ENCODE measurements around the gene HOXA5. TPM values are rescaled to one million over a fixed set of nuclear protein-coding genes. Genes with fewer than 3 reads are reported as not detected.

Gene HOXA5
- total RNA-seq, result 10.8 and 16.7 TPM in 2 replicates

DNA sequence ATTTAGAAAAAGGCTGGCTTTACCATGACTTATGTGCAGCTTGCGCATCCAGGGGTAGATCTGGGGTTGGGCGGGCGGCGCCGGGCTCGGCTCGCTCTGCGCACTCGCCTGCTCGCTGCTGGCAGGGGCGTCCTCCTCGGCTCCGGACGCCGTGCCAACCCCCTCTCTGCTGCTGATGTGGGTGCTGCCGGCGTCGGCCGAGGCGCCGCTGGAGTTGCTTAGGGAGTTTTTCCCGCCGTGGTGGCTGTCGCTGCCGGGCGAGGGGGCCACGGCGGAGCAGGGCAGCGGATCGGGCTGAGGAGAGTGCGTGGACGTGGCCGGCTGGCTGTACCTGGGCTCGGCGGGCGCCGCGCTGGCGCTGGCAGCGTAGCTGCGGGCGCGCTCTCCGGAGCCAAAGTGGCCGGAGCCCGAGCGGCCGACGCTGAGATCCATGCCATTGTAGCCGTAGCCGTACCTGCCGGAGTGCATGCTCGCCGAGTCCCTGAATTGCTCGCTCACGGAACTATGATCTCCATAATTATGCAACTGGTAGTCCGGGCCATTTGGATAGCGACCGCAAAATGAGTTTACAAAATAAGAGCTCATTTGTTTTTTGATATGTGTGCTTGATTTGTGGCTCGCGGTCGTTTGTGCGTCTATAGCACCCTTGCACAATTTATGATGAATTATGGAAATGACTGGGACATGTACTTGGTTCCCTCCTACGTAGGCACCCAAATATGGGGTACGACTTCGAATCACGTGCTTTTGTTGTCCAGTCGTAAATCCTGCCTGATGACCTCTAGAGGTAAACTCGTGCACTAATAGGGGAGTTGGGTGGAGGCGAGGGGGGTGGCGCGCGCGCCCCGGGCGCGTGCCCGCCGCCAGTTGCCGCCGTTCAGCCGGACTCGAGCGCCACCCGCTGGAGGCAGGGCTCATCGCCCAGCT lies at the start of gene HOXA5:
HOXA5 (minus strand) TSS at position 659 of the 927 bp plus-strand sequence; CDS start at position 585, 74 bp downstream.

DNA sequence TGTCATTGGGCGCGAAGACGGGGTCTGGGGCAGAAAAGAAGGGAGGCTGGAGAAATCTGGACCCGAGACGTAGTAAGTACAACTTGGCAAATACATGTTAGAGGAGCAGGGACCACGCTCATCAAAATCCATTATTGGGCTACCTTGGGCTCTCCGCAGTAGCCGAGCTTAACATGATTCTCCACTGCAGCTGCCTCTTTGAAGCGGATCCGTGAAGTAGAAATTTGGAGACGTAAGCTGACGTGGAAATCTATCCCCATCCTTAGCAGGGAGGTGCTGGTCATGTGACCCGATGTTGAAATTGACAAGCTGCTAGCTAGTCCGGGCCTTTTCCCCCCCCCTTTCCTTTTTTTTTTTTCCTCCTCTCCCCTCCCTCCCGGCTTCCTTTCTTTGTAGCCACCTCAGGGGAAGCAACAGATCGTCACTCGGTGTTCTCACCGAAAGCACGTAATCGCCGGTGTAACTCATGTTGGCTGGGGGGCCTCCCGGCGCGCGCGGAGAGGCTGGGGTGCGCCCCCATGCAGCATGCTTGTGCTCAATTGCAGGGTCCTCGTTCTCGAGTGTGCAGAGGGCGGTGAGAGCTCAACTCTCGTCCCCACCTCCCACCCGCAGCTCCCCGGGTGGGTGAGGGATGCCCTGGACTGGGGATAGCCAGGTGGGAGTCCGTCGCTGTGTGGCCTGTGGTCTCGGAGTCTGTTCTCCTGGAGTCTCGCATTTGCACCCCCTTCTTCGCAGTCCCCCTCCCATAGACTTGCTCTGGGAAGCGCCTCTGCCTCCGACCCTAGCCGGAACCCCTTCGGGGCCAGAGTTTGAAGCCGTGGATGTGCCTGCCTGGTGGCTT lies 41.8 kb upstream of the HOXA5 start, which contains the start of gene HOXA11:
HOXA11 (minus strand) TSS at position 220 of the 841 bp plus-strand sequence; CDS start at position 132, 88 bp downstream.

DNA sequence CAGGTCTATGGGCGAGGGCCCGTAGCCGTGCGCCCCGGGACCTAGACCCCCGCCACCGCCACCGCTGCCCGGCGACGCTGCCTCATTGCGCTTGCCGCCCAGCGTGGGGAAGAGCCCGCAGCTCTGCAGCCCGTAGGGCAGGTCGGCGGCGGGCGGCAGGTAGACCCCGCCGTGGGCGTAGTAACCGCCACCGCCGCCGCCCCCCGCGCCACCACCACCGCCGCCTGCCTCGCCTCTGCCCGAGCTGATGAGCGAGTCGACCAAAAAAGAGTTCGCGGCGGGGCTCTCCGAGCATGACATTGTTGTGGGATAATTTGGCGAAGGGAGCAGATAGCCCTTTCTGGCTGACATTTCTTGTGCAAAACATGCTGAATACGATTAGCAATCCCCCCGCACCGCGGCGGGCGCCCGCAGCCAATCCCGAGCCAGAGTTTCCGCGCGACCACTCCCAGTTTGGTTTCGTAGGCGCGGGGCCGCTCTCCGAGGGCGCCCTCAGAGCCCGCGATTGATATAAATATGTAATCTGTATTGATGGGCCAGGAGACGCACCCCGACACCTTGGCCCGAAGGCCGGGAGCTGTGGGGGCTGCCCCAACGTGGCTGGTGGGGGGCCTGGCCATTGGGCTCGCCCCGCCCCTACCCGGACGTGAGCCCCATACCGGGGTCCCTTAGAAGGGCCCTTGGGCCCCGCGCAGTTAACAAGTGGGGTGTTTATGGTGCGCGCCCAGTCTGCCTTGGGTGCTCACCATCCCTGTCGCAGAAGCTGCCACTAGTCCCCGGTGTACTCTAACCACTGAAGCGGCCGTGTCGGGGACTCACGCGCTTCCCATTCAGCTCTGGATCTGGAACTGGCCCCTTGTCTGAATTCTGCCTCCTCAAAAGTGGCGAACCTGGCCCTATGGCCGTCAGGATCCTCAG lies 30.7 kb upstream of the HOXA5 start, which contains the start of gene HOXA10:
HOXA10 (minus strand) TSS at position 365 of the 918 bp plus-strand sequence; CDS start at position 351, 14 bp downstream.

DNA sequence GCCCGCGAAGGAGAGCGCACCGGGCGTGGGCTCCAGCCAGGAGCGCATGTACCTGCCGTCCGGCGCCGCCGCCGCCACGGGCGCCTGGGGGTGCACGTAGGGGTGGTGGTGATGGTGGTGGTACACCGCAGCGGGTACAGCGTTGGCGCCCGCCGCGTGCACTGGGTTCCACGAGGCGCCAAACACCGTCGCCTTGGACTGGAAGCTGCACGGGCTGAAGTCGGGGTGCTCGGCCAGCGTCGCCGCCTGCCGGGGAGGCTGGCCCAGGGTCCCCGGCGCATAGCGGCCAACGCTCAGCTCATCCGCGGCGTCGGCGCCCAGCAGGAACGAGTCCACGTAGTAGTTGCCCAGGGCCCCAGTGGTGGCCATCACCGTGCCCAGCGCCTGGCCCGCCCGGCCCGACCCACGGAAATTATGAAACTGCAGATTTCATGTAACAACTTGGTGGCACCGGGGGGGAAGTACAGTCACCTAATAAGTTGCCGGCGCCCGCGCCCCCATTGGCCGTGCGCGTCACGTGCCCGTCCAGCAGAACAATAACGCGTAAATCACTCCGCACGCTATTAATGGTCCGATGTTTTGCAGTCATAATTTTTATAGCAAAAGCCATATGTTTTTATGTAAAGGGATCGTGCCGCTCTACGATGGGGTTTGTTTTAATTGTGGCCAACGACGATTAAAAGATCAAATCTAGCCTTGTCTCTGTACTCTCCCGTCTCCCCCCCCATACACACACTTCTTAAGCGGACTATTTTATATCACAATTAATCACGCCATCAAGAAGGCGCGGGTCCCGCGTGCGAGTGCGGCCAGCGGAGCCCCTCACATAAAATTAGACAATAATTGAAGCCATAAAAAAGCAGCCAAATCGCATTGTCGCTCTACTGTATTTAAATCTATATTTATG lies 21.9 kb upstream of the HOXA5 start, which contains the start of gene HOXA9:
HOXA9 (minus strand) TSS at position 449 of the 907 bp plus-strand sequence; CDS start at position 369, 80 bp downstream.

GRCh38 chr7:27156508-27156898 lies 13.0 kb upstream of the HOXA5 start, which contains the start of gene HOXA7:
HOXA7 (minus strand) TSS chr7:27156675; CDS start chr7:27156545, 130 bp downstream.

GRCh38 chr7:27151931-27152815 lies 8.7 kb upstream of the HOXA5 start, which contains the start of gene HOXA3:
HOXA3 (minus strand) TSS chr7:27152583; CDS start chr7:27110640, 41,943 bp downstream.

GRCh38 chr7:27147199-27148030 lies 3.9 kb upstream of the HOXA5 start, which contains the start of gene HOXA6:
HOXA6 (minus strand) TSS chr7:27147774; CDS start chr7:27147749, 25 bp downstream.

GRCh38 chr7:27130540-27131389 lies 12.7 kb downstream of the HOXA5 start, which contains the start of gene HOXA4:
HOXA4 (minus strand) TSS chr7:27130757; CDS start chr7:27130733, 24 bp downstream.

DNA sequence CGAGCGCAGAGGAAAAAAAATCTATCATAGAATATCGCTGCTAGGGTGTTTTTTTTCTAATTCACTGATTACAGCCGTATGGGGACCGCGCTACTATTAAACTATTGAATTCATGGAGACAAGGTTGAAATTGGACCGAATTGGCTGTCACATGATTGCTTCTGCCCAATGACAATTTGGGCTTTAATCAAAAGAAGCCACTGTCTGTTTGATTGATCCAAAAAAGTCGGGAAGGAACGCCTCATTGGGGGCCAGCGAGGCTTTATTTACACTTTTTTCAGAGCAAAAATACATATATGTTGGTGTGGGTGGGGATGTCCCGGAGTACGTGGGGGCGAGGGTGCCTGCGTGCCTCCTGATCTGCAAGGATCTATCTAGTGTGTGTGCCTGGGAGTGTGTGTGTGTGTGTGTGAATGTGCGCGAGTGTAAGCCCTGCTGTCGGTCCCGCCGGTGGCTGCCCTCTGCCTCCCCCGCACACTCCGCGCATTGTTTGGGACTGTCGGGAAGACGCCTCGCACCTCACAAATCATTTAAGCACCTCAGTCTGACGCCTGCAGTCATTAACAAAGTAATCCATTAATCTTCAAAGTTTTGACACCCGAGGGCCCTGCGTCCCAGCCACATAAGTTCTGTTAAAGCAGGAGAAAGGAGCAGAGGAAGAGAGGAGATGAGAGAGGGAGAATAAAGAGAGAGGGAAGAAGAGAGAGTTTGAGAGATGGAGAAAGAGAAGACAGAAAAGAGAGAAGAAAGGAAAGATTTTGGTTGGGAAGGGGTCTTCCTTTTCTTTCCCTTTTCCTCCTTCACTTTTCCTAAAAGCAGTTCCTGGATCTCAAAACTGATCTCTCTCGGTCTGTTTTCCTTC lies 40.7 kb downstream of the HOXA5 start, which contains the start of gene HOXA2:
HOXA2 (minus strand) TSS at position 103 of the 862 bp plus-strand sequence. CDS start 183 bp downstream, outside the sequence.

GRCh38 chr7:27095897-27096767 lies 47.3 kb downstream of the HOXA5 start, which contains the start of gene HOXA1:
HOXA1 (minus strand) TSS chr7:27096000; CDS start chr7:27095912, 88 bp downstream.

Other genes starting within 250 kb of the HOXA5 start
- gene HOXA1, start 47.7 kb downstream of the HOXA5 start, total RNA-seq, result 0.44 and 1.2 TPM in 2 replicates
- 1.3 and 2.6 TPM in 2 replicates for gene HOXA2, start 41.0 kb downstream of the HOXA5 start, total RNA-seq
- gene HOXA4, start 12.9 kb downstream of the HOXA5 start, total RNA-seq, result 0.58 and 0.66 TPM in 2 replicates
- not detected in 2 replicates for gene HOXA6, start 4.1 kb upstream of the HOXA5 start, total RNA-seq
- gene HOXA3, start 8.9 kb upstream of the HOXA5 start, total RNA-seq, result 2.6 and 3.0 TPM in 2 replicates
- gene HOXA7, start 13.0 kb upstream of the HOXA5 start, total RNA-seq, result not detected in 2 replicates
- gene HOXA9, start 21.9 kb upstream of the HOXA5 start, total RNA-seq, result 0.15 TPM in 1 of 2 replicates, not detected in the other
- gene HOXA10, start 30.6 kb upstream of the HOXA5 start, total RNA-seq, result 0.15 TPM in 1 of 2 replicates, not detected in the other
- under 0.01 TPM in 1 of 2 replicates, not detected in the other for gene HOXA11, start 41.6 kb upstream of the HOXA5 start, total RNA-seq
- under 0.01 TPM in 2 replicates for gene HOXA13, start 56.4 kb upstream of the HOXA5 start, total RNA-seq
- not detected in 2 replicates for gene EVX1, start 99.1 kb upstream of the HOXA5 start, total RNA-seq